ENCODE measurements around the gene CCDC92. TPM values are rescaled to one million over a fixed set of nuclear protein-coding genes. Genes with fewer than 3 reads are reported as not detected.

The CCDC92 gene
- polyA plus RNA-seq, 1 donor from 2014 or later, result 11.3 TPM

GRCh38 chr12:123923038-123923437, 49.6 kb downstream of the CCDC92 start:
- Histone ChIP-seq H3K4me3 (ENCODE audit: low read length) (no peak overlapping the region), H3K27ac (ENCODE audit: low read length) (no peak overlapping the region), H3K36me3 (ENCODE audit: insufficient read depth, low read length) (no peaks in the 10 kb centered on the region), H3F3A (ENCODE audit: insufficient read depth, low read length, poor library complexity, severe bottlenecking) (no peaks in the 10 kb centered on the region), H4K20me1 (ENCODE audit: insufficient read depth) (no peaks in the 10 kb centered on the region), H3K9me2 (ENCODE audit: insufficient read depth, low read length) (no peaks in the 10 kb centered on the region), H3K4me2 (ENCODE audit: low read length) (no peak overlapping the region), H3K9me3 (ENCODE audit: low read length) (no peaks in the 10 kb centered on the region), H3K79me2 (replicated peaks; ENCODE audit: insufficient read depth, low read length) (no peaks in the 10 kb centered on the region), H3K9ac (ENCODE audit: low read length) (no peak overlapping the region), H3K27me3 (ENCODE audit: insufficient read depth, low read depth, low read length) (no peaks in the 10 kb centered on the region), H2AFZ (ENCODE audit: low read depth, low read length) (no peak overlapping the region)
- TF ChIP-seq EZH2 (IDR thresholded peaks at IDR 0.05; ENCODE audit: borderline replicate concordance, insufficient read depth, low read length, poor library complexity, severe bottlenecking) (no peak), SMC3 (conservative IDR thresholded peaks at IDR 0.05; ENCODE audit: poor library complexity) (no peak), TAF1 (IDR thresholded peaks at IDR 0.05; ENCODE audit: low read depth) (no peak), MXI1 (conservative IDR thresholded peaks at IDR 0.05; ENCODE audit: poor library complexity, severe bottlenecking) (no peak)
- TF ChIP-seq, protein P1, sequence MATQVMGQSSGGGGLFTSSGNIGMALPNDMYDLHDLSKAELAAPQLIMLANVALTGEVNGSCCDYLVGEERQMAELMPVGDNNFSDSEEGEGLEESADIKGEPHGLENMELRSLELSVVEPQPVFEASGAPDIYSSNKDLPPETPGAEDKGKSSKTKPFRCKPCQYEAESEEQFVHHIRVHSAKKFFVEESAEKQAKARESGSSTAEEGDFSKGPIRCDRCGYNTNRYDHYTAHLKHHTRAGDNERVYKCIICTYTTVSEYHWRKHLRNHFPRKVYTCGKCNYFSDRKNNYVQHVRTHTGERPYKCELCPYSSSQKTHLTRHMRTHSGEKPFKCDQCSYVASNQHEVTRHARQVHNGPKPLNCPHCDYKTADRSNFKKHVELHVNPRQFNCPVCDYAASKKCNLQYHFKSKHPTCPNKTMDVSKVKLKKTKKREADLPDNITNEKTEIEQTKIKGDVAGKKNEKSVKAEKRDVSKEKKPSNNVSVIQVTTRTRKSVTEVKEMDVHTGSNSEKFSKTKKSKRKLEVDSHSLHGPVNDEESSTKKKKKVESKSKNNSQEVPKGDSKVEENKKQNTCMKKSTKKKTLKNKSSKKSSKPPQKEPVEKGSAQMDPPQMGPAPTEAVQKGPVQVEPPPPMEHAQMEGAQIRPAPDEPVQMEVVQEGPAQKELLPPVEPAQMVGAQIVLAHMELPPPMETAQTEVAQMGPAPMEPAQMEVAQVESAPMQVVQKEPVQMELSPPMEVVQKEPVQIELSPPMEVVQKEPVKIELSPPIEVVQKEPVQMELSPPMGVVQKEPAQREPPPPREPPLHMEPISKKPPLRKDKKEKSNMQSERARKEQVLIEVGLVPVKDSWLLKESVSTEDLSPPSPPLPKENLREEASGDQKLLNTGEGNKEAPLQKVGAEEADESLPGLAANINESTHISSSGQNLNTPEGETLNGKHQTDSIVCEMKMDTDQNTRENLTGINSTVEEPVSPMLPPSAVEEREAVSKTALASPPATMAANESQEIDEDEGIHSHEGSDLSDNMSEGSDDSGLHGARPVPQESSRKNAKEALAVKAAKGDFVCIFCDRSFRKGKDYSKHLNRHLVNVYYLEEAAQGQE (IDR thresholded peaks at IDR 0.05; ENCODE audit: borderline replicate concordance), result no peak

- Histone ChIP-seq H3K36me3 (ENCODE audit: insufficient read depth, low read length) (no peaks in the 10 kb centered on the region), H3K27me3 (ENCODE audit: insufficient read depth, low read depth, low read length) (no peaks in the 10 kb centered on the region), H3K4me3 (ENCODE audit: low read length) (no peak overlapping the region), H3K79me2 (replicated peaks; ENCODE audit: insufficient read depth, low read length) (no peaks in the 10 kb centered on the region), H3F3A (ENCODE audit: insufficient read depth, low read length, poor library complexity, severe bottlenecking) (no peaks in the 10 kb centered on the region), H4K20me1 (ENCODE audit: insufficient read depth) (no peaks in the 10 kb centered on the region), H3K9me2 (ENCODE audit: insufficient read depth, low read length) (no peaks in the 10 kb centered on the region), H2AFZ (ENCODE audit: low read depth, low read length) (no peak overlapping the region), H3K4me2 (ENCODE audit: low read length) (no peak overlapping the region), H3K27ac (ENCODE audit: low read length) (no peak overlapping the region), H3K9me3 (ENCODE audit: low read length) (no peaks in the 10 kb centered on the region), H3K9ac (ENCODE audit: low read length) (no peak overlapping the region)
- no peak for TF ChIP-seq POLR2AphosphoS5 (IDR thresholded peaks at IDR 0.05)
- no peak for TF ChIP-seq EP300 (conservative IDR thresholded peaks at IDR 0.05; ENCODE audit: poor library complexity, severe bottlenecking)
- no peak for TF ChIP-seq RAD21 (conservative IDR thresholded peaks at IDR 0.05)
- TF ChIP-seq, protein P1 (IDR thresholded peaks at IDR 0.05; ENCODE audit: borderline replicate concordance), result no peak
Observed at GRCh38 chr12:123919980-123920360, 52.7 kb downstream of the CCDC92 start.
